ENCODE data around the gene TGIF1.
"Not testable (repeated sequence)": the region's sequence is repeated elsewhere in the genome, so short reads cannot be mapped to it uniquely, and the experiment has no call there.

TGIF1 gene

GRCh38 chr18:3457261-3457724 is 7.3 kb downstream of the TGIF1 start:
- DNase-seq = no peak

- no peak for DNase-seq
These were observed 8.4 kb downstream of the TGIF1 start for GRCh38 chr18:3458378-3458777.

GRCh38 chr18:3458952-3459853 is 9.2 kb downstream of the TGIF1 start:
- DNase-seq = no peak

GRCh38 chr18:3460823-3461398 is 10.9 kb downstream of the TGIF1 start:
- DNase-seq = no peak

- DNase-seq = no peak
These were observed 11.7 kb downstream of the TGIF1 start for GRCh38 chr18:3461704-3462103.

GRCh38 chr18:3463051-3463450 is 13.1 kb downstream of the TGIF1 start:
- no peak for DNase-seq

GRCh38 chr18:3466045-3466444 is 16.1 kb downstream of the TGIF1 start:
- no peak for DNase-seq

- no peak for DNase-seq
These were observed 16.9 kb downstream of the TGIF1 start for GRCh38 chr18:3466872-3467271.

GRCh38 chr18:3468066-3468705 is 18.2 kb downstream of the TGIF1 start:
- no peak for DNase-seq

GRCh38 chr18:3468833-3469232 is 18.9 kb downstream of the TGIF1 start:
- DNase-seq = no peak

GRCh38 chr18:3471141-3471648 is 21.2 kb downstream of the TGIF1 start:
- no peak for DNase-seq

- not testable (repeated sequence) for DNase-seq
These were observed 22.1 kb downstream of the TGIF1 start for GRCh38 chr18:3472121-3472520.

- no peak for DNase-seq
These were observed 22.9 kb downstream of the TGIF1 start for GRCh38 chr18:3472681-3473544.

- DNase-seq = no peak
These were observed 28.4 kb downstream of the TGIF1 start for GRCh38 chr18:3478262-3478978.

- DNase-seq = no peak
These were observed 30.1 kb downstream of the TGIF1 start for GRCh38 chr18:3479978-3480509.

GRCh38 chr18:3480827-3481573 is 31.0 kb downstream of the TGIF1 start:
- DNase-seq = no peak

GRCh38 chr18:3481696-3482210 is 31.8 kb downstream of the TGIF1 start:
- DNase-seq = peak; percentile 31

- DNase-seq = no peak
These were observed 32.3 kb downstream of the TGIF1 start for GRCh38 chr18:3482258-3482657.

- no peak for DNase-seq
These were observed 35.5 kb downstream of the TGIF1 start for GRCh38 chr18:3485153-3486149.
